Neuron (in vitro differentiated cells): Measurements from ENCODE around the gene APEX1.

ENCODE experiments used
- H2AFZ ChIP-seq: one replicate; pipeline ENCODE4 v1.6.1; 2013; ENCODE audit warnings: low read depth, mild to moderate bottlenecking, inconsistent platforms, low read length, moderate library complexity
- H3K27me3 ChIP-seq: one replicate; pipeline ENCODE4 v1.6.1; 2013; ENCODE audit warnings: low read length; ENCODE audit not compliant: insufficient read depth
- H3K36me3 ChIP-seq: one replicate; pipeline ENCODE4 v1.6.1; 2013; ENCODE audit warnings: low read length; ENCODE audit not compliant: insufficient read depth
- H3K4me1 ChIP-seq: one replicate; pipeline ENCODE4 v1.6.1; 2013; ENCODE audit warnings: low read length; ENCODE audit not compliant: insufficient read depth
- H3K4me3 ChIP-seq: 2 replicates; pipeline ENCODE4 v1.5.1; 2013; ENCODE audit warnings: mild to moderate bottlenecking, low read length, moderate library complexity
- H3K9me3 ChIP-seq: one replicate; pipeline ENCODE4 v1.6.1; 2013; ENCODE audit warnings: low read length

The APEX1 gene

GRCh38 chr14:20470603-20470901 is 15.5 kb downstream of the APEX1 start:
- Histone ChIP-seq H3K27me3 (peaks cover 4% of the 10 kb centered on the region), H3K9me3 (no peaks in the 10 kb centered on the region)

GRCh38 chr14:20472536-20473169 is 17.6 kb downstream of the APEX1 start:
- no peaks in the 10 kb centered on the region for H3K9me3 ChIP-seq
- H3K27me3 ChIP-seq: no peaks in the 10 kb centered on the region
- peaks cover 13% of the 10 kb centered on the region for H3K4me1 ChIP-seq
- no peak overlapping the region for H2AFZ ChIP-seq
- no peak overlapping the region for H3K4me3 ChIP-seq
- H3K36me3 ChIP-seq: peaks cover 32% of the 10 kb centered on the region

More at GRCh38 chr14:20470603-20470901, 15.5 kb downstream of the APEX1 start:
- peak overlapping the region; percentile 60 for H3K4me3 ChIP-seq
- H3K36me3 ChIP-seq: peaks cover 17% of the 10 kb centered on the region
- H2AFZ ChIP-seq: peak overlapping the region; percentile 57
- peaks cover 13% of the 10 kb centered on the region for H3K4me1 ChIP-seq

GRCh38 chr14:20476776-20477175 is 21.8 kb downstream of the APEX1 start:
- Histone ChIP-seq H3K36me3 (peaks cover 33% of the 10 kb centered on the region), H3K9me3 (no peaks in the 10 kb centered on the region), H2AFZ (no peak overlapping the region), H3K27me3 (no peaks in the 10 kb centered on the region), H3K4me3 (no peak overlapping the region), H3K4me1 (no peaks in the 10 kb centered on the region)

- H3K4me1 ChIP-seq: no peaks in the 10 kb centered on the region
- no peak overlapping the region for H2AFZ ChIP-seq
- H3K36me3 ChIP-seq: peaks cover 33% of the 10 kb centered on the region
- H3K9me3 ChIP-seq: no peaks in the 10 kb centered on the region
- H3K27me3 ChIP-seq: no peaks in the 10 kb centered on the region
- no peak overlapping the region for H3K4me3 ChIP-seq
Measured at GRCh38 chr14:20477211-20477876, 22.3 kb downstream of the APEX1 start.

GRCh38 chr14:20478894-20479293 is 23.9 kb downstream of the APEX1 start:
- no peaks in the 10 kb centered on the region for H3K9me3 ChIP-seq
- no peak overlapping the region for H2AFZ ChIP-seq
- no peak overlapping the region for H3K4me3 ChIP-seq
- H3K4me1 ChIP-seq: no peaks in the 10 kb centered on the region
- H3K36me3 ChIP-seq: peaks cover 29% of the 10 kb centered on the region
- no peaks in the 10 kb centered on the region for H3K27me3 ChIP-seq

GRCh38 chr14:20482382-20482781 is 27.4 kb downstream of the APEX1 start:
- no peaks in the 10 kb centered on the region for H3K27me3 ChIP-seq
- peaks cover 2% of the 10 kb centered on the region for H3K9me3 ChIP-seq
- H3K4me3 ChIP-seq: no peak overlapping the region
- peaks cover 3% of the 10 kb centered on the region for H3K36me3 ChIP-seq
- H3K4me1 ChIP-seq: no peaks in the 10 kb centered on the region
- H2AFZ ChIP-seq: no peak overlapping the region

- peaks cover 2% of the 10 kb centered on the region for H3K4me1 ChIP-seq
- H3K4me3 ChIP-seq: no peak overlapping the region
- no peaks in the 10 kb centered on the region for H3K36me3 ChIP-seq
- H3K27me3 ChIP-seq: peaks cover 4% of the 10 kb centered on the region
- H3K9me3 ChIP-seq: peaks cover 2% of the 10 kb centered on the region
- H2AFZ ChIP-seq: no peak overlapping the region
Measured at GRCh38 chr14:20485900-20486299, 30.9 kb downstream of the APEX1 start.

- peaks cover 2% of the 10 kb centered on the region for H3K9me3 ChIP-seq
- H3K27me3 ChIP-seq: peaks cover 4% of the 10 kb centered on the region
- no peak overlapping the region for H3K4me3 ChIP-seq
- no peak overlapping the region for H2AFZ ChIP-seq
- no peaks in the 10 kb centered on the region for H3K36me3 ChIP-seq
- peaks cover 2% of the 10 kb centered on the region for H3K4me1 ChIP-seq
Measured at GRCh38 chr14:20486684-20487395, 31.8 kb downstream of the APEX1 start.

GRCh38 chr14:20487396-20487725 is 32.3 kb downstream of the APEX1 start:
- H3K4me3 ChIP-seq: no peak overlapping the region
- peaks cover 4% of the 10 kb centered on the region for H3K27me3 ChIP-seq
- peaks cover 2% of the 10 kb centered on the region for H3K9me3 ChIP-seq
- no peak overlapping the region for H2AFZ ChIP-seq
- no peaks in the 10 kb centered on the region for H3K36me3 ChIP-seq
- H3K4me1 ChIP-seq: peaks cover 2% of the 10 kb centered on the region

GRCh38 chr14:20489093-20489994 is 34.3 kb downstream of the APEX1 start:
- no peak overlapping the region for H3K4me3 ChIP-seq
- peaks cover 2% of the 10 kb centered on the region for H3K4me1 ChIP-seq

GRCh38 chr14:20490563-20490962 is 35.5 kb downstream of the APEX1 start:
- H3K4me3 ChIP-seq: no peak overlapping the region
- no peaks in the 10 kb centered on the region for H3K9me3 ChIP-seq
- peaks cover 4% of the 10 kb centered on the region for H3K27me3 ChIP-seq
- no peak overlapping the region for H2AFZ ChIP-seq
- H3K36me3 ChIP-seq: no peaks in the 10 kb centered on the region
- H3K4me1 ChIP-seq: peaks cover 2% of the 10 kb centered on the region

More at GRCh38 chr14:20489093-20489994, 34.3 kb downstream of the APEX1 start:
- Histone ChIP-seq H2AFZ (no peak overlapping the region), H3K9me3 (peaks cover 2% of the 10 kb centered on the region), H3K27me3 (peaks cover 4% of the 10 kb centered on the region), H3K36me3 (no peaks in the 10 kb centered on the region)

- H3K27me3 ChIP-seq: peaks cover 4% of the 10 kb centered on the region
- H3K4me3 ChIP-seq: no peak overlapping the region
- peaks cover 2% of the 10 kb centered on the region for H3K4me1 ChIP-seq
- H2AFZ ChIP-seq: no peak overlapping the region
- no peaks in the 10 kb centered on the region for H3K9me3 ChIP-seq
- no peaks in the 10 kb centered on the region for H3K36me3 ChIP-seq
Measured at GRCh38 chr14:20492486-20492885, 37.5 kb downstream of the APEX1 start.

GRCh38 chr14:20493634-20494033 is 38.6 kb downstream of the APEX1 start:
- H3K9me3 ChIP-seq: no peaks in the 10 kb centered on the region
- H2AFZ ChIP-seq: no peak overlapping the region
- H3K4me1 ChIP-seq: peaks cover 2% of the 10 kb centered on the region
- H3K27me3 ChIP-seq: peaks cover 4% of the 10 kb centered on the region
- no peak overlapping the region for H3K4me3 ChIP-seq
- H3K36me3 ChIP-seq: no peaks in the 10 kb centered on the region
